Pancreas (tissue), 10 donors: ENCODE measurements around the gene GALM. TPM values are rescaled to one million over a fixed set of nuclear protein-coding genes. Genes with fewer than 3 reads are reported as not detected.

Experiments used
- ATAC-seq, 4 donors: fragments of 200-7000 bp; cut with Tn5 transposase; one replicate each; pipeline versions ENCODE4 v1.8.0 to v1.9.1; 2020; ENCODE audit warnings: mild to moderate bottlenecking in 4 of 4, moderate library complexity in 4 of 4
- DNase-seq, 6 donors: peaks; one replicate each; pipeline ENCODE4 v3.0.0-alpha.2; 2020
- FAIRE-seq: peaks from 2 replicates; lab custom pipeline; 2012; peaks lifted over from hg19 to GRCh38; lab: Jason Lieb, UNC
- H3K27ac ChIP-seq, 4 donors: fragments of 200-600 bp; sonication (generic); 1 replicate in 3 of 4; 2 replicates in 1 of 4; pipeline versions ENCODE4 v1.5.0 to v1.8.0; 2020
- H3K27me3 ChIP-seq, 4 donors: fragments of 200-600 bp; one replicate each; pipeline ENCODE4 v1.8.0; 2021
- H3K36me3 ChIP-seq, 3 donors: fragments of 200-600 bp; sonication (generic) in 1 of 3; one replicate each; pipeline versions ENCODE4 v1.5.0 to v1.8.0; 2020 to 2021
- H3K4me1 ChIP-seq, 3 donors: fragments of 200-600 bp; one replicate each; pipeline ENCODE4 v1.8.0; 2021
- H3K4me3 ChIP-seq, 4 donors: fragments of 200-600 bp; sonication (generic) in 2 of 4; one replicate each; pipeline versions ENCODE4 v1.5.0 to v1.8.0; 2020 to 2021
- H3K9me3 ChIP-seq, 4 donors: fragments of 200-600 bp; one replicate each; pipeline ENCODE4 v1.8.0; 2021
- WGBS, 2 donors: extraction: QIAGEN DNeasy Blood & Tissue Kit; methylation state at CpG; one replicate each; pipeline ENCODE4 v1.1.7; 2013; 5-methylcytosine and 5-hydroxymethylcytosine counted together
- intact Hi-C, 3 donors: fragments of 100-400 bp; cut with DNase I; formaldehyde crosslinking; loops; one replicate each; pipeline versions ENCODE4 v1.11.1 to v1.14.2; 2022
- polyA plus RNA-seq, 2 donors: library from polyadenylated mRNA; stranded (reverse); fragments of 200-250 nt; gene quantifications; one replicate each; pipeline ENCODE4 v1.2.3, GENCODE V29; 2013
- total RNA-seq, 6 donors: library from RNA; stranded (reverse); fragmentation: NEBNext Ultra II Directional in 4 of 6; extraction: Animal tissue kit (Norgen Biotek cat#: 25700) in 4 of 6; gene quantifications; one replicate each; pipeline versions ENCODE4 v1.2.1 to v1.2.4, GENCODE V29; 2021 to 2023
- TF ChIP-seq, protein P1 (sequence below), 4 donors: fragments of 200-600 bp; sonication (generic) in 3 of 4; IDR thresholded peaks; one replicate each; pipeline versions ENCODE4 v1.5.0 to v1.8.0; 2021; ENCODE audit warnings: antibody characterized with exemption in 4 of 4
- donor health status: healthy with polysubstance abuse.
- donor health status: DM: no; HTN: no; CAD: no; lungs with moderate emphysema.
- donor health status: DM: no; HTN: no; CAD: no.
- donor health status: control.
- donor health status: control.
- donor health status: Bipolar disorder and iron deficiency.
- donor health status: DM: yes; HTN: yes; CAD: no.
- donor health status: DM: no; HTN: no; CAD: no.
- donor health status: DM: no; HTN: no; CAD: no.
- donor health status: DM: yes; HTN: yes; CAD: no.

GALM gene
- total and polyA plus RNA-seq, 8 donors: 5.4 to 10.9 (median 7.4) TPM

DNA sequence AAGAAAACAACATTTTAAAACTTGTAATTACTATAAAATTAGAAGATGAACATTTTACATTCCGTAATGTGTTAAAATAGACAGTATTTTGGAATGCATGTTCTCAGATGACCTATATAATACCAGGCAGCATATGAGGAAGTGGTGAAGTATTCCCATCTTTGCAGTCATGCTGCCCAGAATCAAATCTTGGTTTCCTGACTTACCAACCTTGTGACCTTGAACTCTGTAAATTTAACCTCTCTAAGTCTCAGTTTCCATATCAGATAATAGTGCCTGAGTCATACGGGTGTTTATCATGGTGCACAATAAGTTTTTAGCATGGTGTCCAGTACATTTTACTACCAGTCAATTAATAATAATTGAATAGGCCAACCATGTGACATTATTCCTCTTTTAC lies 7.3 kb upstream of the GALM start:
- no peaks in the 10 kb centered on the region for H3K9me3 ChIP-seq
- no peak for DNase-seq
- H3K4me3 ChIP-seq: no peak overlapping the region
- 67 to 69% methylated on average over 2 of the region's 2 CpGs for WGBS, 2 donors
- no peaks in the 10 kb centered on the region for H3K36me3 ChIP-seq
- no peak for ATAC-seq
- no peaks in the 10 kb centered on the region for H3K27me3 ChIP-seq
- intact Hi-C loops: no loop called here
- H3K27ac ChIP-seq: no peak overlapping the region
- H3K4me1 ChIP-seq: no peaks in the 10 kb centered on the region
- TF ChIP-seq, protein P1, sequence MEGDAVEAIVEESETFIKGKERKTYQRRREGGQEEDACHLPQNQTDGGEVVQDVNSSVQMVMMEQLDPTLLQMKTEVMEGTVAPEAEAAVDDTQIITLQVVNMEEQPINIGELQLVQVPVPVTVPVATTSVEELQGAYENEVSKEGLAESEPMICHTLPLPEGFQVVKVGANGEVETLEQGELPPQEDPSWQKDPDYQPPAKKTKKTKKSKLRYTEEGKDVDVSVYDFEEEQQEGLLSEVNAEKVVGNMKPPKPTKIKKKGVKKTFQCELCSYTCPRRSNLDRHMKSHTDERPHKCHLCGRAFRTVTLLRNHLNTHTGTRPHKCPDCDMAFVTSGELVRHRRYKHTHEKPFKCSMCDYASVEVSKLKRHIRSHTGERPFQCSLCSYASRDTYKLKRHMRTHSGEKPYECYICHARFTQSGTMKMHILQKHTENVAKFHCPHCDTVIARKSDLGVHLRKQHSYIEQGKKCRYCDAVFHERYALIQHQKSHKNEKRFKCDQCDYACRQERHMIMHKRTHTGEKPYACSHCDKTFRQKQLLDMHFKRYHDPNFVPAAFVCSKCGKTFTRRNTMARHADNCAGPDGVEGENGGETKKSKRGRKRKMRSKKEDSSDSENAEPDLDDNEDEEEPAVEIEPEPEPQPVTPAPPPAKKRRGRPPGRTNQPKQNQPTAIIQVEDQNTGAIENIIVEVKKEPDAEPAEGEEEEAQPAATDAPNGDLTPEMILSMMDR (IDR thresholded peaks at IDR 0.05): no peak
- FAIRE-seq: no peak

GRCh38 chr2:38659115-38659514 lies 6.8 kb upstream of the GALM start:
- no peaks in the 10 kb centered on the region for H3K27me3 ChIP-seq
- H3K27ac ChIP-seq: no peak overlapping the region
- H3K36me3 ChIP-seq: no peaks in the 10 kb centered on the region
- ATAC-seq (no peak), DNase-seq (no peak), FAIRE-seq (no peak)
- TF ChIP-seq, protein P1 (IDR thresholded peaks at IDR 0.05): no peak
- WGBS, 2 donors: 86 to 93% methylated on average over 2 of the region's 2 CpGs
- no peaks in the 10 kb centered on the region for H3K9me3 ChIP-seq
- intact Hi-C loops: no loop called here
- no peaks in the 10 kb centered on the region for H3K4me1 ChIP-seq
- no peak overlapping the region for H3K4me3 ChIP-seq

DNA sequence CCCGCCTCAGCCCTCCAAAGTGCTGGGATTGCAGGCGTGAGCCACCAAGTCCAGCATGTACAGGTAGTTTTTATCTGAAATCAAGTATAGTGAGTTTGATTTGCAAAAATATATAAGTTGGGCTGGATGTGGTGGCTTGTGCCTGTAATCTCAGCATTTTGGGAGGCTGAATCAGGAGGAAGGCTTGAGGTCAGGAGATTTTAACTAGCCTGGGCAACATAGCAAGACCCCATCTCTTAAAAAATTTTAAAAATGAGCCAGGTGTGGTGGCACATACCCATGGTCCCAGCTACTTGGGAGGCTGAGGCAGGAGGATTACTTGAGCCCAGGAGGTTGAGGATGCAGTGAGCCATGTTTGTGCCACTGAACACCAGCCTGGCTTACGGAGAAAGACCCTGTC lies 5.6 kb upstream of the GALM start:
- no peak overlapping the region for H3K4me3 ChIP-seq
- H3K36me3 ChIP-seq: no peaks in the 10 kb centered on the region
- H3K27ac ChIP-seq: no peak overlapping the region
- DNase-seq: no peak
- no peaks in the 10 kb centered on the region for H3K27me3 ChIP-seq
- 93 to 95% methylated on average over 3 of the region's 3 CpGs for WGBS, 2 donors
- TF ChIP-seq, protein P1 (IDR thresholded peaks at IDR 0.05): no peak
- no peaks in the 10 kb centered on the region for H3K4me1 ChIP-seq
- intact Hi-C loops: no loop called here
- H3K9me3 ChIP-seq: no peaks in the 10 kb centered on the region
- FAIRE-seq: no peak
- no peak for ATAC-seq

DNA sequence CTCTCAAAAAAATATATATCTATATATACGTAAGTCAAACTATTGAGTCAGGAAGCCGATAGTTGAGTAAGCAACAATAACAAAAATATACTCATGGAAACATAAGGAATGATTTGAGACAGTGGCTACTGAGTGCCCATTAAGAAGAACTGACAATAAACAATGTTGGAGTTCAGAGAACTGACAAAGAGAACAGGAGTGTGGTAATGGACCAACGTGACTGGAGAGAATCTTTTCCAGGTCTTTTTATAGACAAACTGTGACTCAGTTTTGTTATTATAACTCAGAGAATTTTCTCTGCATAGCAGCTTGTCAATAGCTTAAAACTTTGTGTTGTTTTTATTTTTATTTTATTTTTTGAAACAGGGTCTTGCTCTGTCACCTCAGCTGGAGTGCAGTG lies 4.6 kb upstream of the GALM start:
- H3K27ac ChIP-seq: no peak overlapping the region
- TF ChIP-seq, protein P1 (IDR thresholded peaks at IDR 0.05): no peak
- intact Hi-C loops: no loop called here
- ATAC-seq (no peak), DNase-seq (no peak), FAIRE-seq (no peak)
- no peaks in the 10 kb centered on the region for H3K27me3 ChIP-seq
- 77 to 92% methylated on average over 3 of the region's 3 CpGs for whole genome bisulfite sequencing, 2 donors
- no peak overlapping the region for H3K4me3 ChIP-seq
- H3K9me3 ChIP-seq: no peaks in the 10 kb centered on the region
- H3K4me1 ChIP-seq: no peaks in the 10 kb centered on the region
- no peaks in the 10 kb centered on the region for H3K36me3 ChIP-seq

DNA sequence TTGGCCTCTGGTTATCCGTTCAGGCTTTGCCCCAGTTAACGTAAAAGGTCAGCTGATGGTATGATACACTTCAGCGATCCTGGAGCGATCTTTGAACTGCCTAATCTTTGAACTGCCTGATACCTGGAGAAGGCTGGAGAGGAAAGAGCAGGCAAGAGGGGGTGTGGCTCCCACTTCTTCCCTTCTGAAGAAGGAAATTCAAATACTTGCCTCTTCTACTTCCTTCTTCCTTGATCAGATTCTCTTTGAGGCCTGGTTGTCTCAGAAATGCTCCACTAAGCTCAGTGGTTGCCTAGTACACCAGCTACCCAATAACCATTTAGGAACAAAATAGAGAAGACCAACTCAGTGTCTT lies 619 bp downstream of the GALM start:
- intact Hi-C loops: no loop called here
- TF ChIP-seq, protein P1 (IDR thresholded peaks at IDR 0.05): no peak
- Histone ChIP-seq H3K4me1 (peaks cover 0 to 23% (median 19%) of the 10 kb centered on the region in 3 donors), H3K36me3 (no peaks in the 10 kb centered on the region), H3K4me3 (peak overlapping the region; percentile 31 to 69 (median 44)), H3K27me3 (no peaks in the 10 kb centered on the region), H3K27ac (peak overlapping the region; percentile 31 to 77 (median 56)), H3K9me3 (no peaks in the 10 kb centered on the region)
- ATAC-seq (peak; percentile 45 to 69 (median 56)), DNase-seq (no peak), FAIRE-seq (no peak)
- WGBS, 2 donors: 2% methylated on average over 4 of the region's 4 CpGs
